ENCODE results near the gene C16orf86.

GRCh38 chr16:67637625-67638024 lies 29.0 kb upstream of the C16orf86 start:
- TF ChIP-seq POLR2AphosphoS5 (IDR thresholded peaks at IDR 0.05; ENCODE audit: low read depth, low read length) (no peak), GATA2 (CRISPR knock-in tag; IDR thresholded peaks at IDR 0.05) (no peak), CTCF (IDR thresholded peaks at IDR 0.05) (no peak), TAF1 (IDR thresholded peaks at IDR 0.05; ENCODE audit: borderline replicate concordance, low read depth, low read length) (no peak)
